ENCODE measurements around the gene NKD1. TPM values are rescaled to one million over a fixed set of nuclear protein-coding genes. Genes with fewer than 3 reads are reported as not detected.

The NKD1 gene
- total and polyA plus RNA-seq, 7 donors, result under 0.01 to 18.0 (median 6.7) TPM

DNA sequence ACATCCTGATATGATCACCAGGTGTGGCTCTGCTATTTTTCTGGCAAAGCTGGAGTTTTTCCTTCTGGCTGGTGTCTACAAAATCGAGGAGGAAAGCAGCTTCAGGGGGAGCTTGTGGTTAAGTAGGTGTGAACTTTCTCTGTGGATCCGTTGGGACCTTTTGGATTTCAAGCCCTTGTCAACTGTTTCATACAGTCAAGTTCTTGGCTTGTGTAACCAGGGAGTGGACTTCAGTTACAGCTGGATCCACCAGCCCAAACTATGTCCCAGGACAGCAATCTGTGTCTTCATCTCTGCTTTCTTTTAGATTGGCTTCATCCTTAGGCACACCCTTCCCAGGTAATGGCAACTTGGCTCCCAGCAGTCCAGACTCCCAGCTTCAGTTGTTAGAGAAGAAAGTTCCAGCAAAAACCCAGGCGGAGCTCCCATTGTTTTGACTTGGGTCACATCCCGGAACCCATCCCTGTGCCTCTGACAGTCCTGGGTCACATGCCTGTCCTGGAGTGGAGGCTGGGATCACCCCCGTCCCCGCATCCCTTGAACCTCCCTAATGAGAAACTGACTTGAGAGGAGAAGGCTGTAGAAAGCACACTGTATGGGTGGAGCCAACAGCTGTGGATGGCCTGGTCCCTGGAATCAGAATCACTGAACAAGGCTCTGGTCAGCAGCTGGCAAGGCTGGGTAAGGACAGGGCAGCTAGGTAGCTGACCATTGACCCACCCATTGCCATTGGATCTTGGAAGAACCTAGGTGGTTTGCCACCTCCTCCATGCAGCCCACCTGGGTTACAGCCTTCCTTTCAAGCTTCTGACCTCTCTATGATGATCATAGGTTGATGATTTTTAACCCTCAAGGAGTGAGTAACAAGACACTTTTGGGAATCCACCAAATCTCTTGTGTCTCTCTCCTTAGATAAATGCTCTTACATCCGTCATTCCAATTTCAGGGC lies 18.1 kb downstream of the NKD1 start:
- DNase-seq, result no peak
- Histone ChIP-seq H3K27ac (no peak overlapping the region), H3K4me1 (peaks cover 0 to 27% (median 11%) of the 10 kb centered on the region in 4 donors), H3K4me3 (no peak overlapping the region), H3K36me3 (peaks cover 0 to 20% (median 3%) of the 10 kb centered on the region in 4 donors), H3K27me3 (no peaks in the 10 kb centered on the region), H3K9me3 (no peaks in the 10 kb centered on the region)
- 91 to 92% methylated on average over 7 of the region's 7 CpGs for WGBS, 2 donors
- intact Hi-C loops (cut with DNase I), result no loop called here
- TF ChIP-seq, protein P1, sequence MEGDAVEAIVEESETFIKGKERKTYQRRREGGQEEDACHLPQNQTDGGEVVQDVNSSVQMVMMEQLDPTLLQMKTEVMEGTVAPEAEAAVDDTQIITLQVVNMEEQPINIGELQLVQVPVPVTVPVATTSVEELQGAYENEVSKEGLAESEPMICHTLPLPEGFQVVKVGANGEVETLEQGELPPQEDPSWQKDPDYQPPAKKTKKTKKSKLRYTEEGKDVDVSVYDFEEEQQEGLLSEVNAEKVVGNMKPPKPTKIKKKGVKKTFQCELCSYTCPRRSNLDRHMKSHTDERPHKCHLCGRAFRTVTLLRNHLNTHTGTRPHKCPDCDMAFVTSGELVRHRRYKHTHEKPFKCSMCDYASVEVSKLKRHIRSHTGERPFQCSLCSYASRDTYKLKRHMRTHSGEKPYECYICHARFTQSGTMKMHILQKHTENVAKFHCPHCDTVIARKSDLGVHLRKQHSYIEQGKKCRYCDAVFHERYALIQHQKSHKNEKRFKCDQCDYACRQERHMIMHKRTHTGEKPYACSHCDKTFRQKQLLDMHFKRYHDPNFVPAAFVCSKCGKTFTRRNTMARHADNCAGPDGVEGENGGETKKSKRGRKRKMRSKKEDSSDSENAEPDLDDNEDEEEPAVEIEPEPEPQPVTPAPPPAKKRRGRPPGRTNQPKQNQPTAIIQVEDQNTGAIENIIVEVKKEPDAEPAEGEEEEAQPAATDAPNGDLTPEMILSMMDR (IDR thresholded peaks at IDR 0.05), result no peak
- TF ChIP-seq EP300 (IDR thresholded peaks at IDR 0.05), result no peak
- TF ChIP-seq POLR2A (IDR thresholded peaks at IDR 0.05), result no peak
- TF ChIP-seq POLR2AphosphoS5 (IDR thresholded peaks at IDR 0.05), result no peak

DNA sequence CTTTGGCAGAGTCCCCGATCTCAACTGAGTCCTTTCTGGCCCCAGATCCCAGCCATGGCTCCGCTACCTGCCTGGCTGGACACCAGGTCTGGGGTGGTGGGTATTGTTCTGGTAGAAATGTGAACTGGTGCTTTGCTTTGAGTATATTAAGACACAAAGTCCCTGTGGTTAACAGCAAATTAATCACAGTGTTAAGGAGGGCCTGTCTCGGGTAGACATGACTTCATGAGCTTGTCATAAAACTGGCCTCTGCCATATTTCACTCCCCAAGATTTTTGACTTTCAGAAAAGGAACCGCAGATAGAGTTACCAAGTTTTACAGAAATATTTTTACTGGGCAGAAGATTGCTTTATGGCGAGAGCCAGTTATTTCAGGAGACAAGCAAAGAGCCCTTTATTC lies 19.5 kb downstream of the NKD1 start:
- intact Hi-C loops (cut with DNase I), result no loop called here
- H3K27me3 ChIP-seq, result no peaks in the 10 kb centered on the region
- DNase-seq, result no peak
- TF ChIP-seq POLR2A (IDR thresholded peaks at IDR 0.05) (no peak), POLR2AphosphoS5 (IDR thresholded peaks at IDR 0.05) (no peak), EP300 (IDR thresholded peaks at IDR 0.05) (no peak)
- TF ChIP-seq, protein P1 (IDR thresholded peaks at IDR 0.05), result no peak
- 90% methylated on average over 5 of the region's 5 CpGs for WGBS, 2 donors
- H3K4me3 ChIP-seq, result no peak overlapping the region
- H3K9me3 ChIP-seq, result no peaks in the 10 kb centered on the region
- peak overlapping the region in 3 of 4 donors; percentile 22 to 60 (median 40) for H3K27ac ChIP-seq
- peaks cover 0 to 21% (median 1%) of the 10 kb centered on the region in 4 donors for H3K36me3 ChIP-seq
- H3K4me1 ChIP-seq, result peaks cover 0 to 31% (median 13%) of the 10 kb centered on the region in 4 donors

DNA sequence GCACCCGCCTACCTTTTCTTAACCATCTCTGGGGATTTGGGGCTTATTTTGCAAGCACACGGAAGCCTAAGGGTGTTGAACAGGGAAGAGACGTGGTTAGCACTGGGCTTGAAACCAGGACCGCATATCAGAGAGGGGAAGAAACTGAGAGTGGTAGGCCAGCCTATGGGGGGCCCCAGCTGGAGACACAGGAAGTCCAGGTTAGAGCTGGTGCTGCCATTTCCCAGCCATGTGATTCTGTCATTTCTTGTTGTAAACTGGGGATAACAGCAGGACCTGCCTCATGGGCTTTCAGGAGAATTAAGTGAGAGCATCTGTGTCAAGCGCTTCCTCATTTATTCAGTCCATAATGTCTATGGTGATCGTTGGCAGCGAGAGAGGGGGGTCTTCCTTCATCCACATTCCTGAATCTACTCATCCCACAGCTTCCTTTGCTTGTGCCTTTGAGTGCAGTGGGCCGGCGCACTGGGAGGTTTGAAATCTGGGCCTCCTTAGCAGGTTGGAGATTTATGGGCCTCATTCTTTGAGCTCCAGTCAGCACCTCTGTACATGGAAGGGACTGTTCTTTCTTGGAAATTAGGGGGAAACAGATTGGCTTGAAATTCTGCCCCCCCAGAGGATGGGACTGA lies 20.1 kb downstream of the NKD1 start:
- no peak for TF ChIP-seq POLR2A (IDR thresholded peaks at IDR 0.05)
- TF ChIP-seq POLR2AphosphoS5 (IDR thresholded peaks at IDR 0.05), result no peak
- no peak for TF ChIP-seq EP300 (IDR thresholded peaks at IDR 0.05)
- TF ChIP-seq, protein P1 (IDR thresholded peaks at IDR 0.05), result no peak
- Histone ChIP-seq H3K27ac (peak overlapping the region in 3 of 4 donors; percentile 22 to 60 (median 40)), H3K36me3 (peaks cover 0 to 15% (median 0%) of the 10 kb centered on the region in 4 donors), H3K4me1 (peaks cover 0 to 38% (median 18%) of the 10 kb centered on the region in 4 donors), H3K9me3 (no peaks in the 10 kb centered on the region), H3K27me3 (no peaks in the 10 kb centered on the region), H3K4me3 (no peak overlapping the region)
- intact Hi-C loops (cut with DNase I), result no loop called here
- DNase-seq, result no peak
- WGBS, 2 donors, result 77 to 90% methylated on average over 9 of the region's 9 CpGs

DNA sequence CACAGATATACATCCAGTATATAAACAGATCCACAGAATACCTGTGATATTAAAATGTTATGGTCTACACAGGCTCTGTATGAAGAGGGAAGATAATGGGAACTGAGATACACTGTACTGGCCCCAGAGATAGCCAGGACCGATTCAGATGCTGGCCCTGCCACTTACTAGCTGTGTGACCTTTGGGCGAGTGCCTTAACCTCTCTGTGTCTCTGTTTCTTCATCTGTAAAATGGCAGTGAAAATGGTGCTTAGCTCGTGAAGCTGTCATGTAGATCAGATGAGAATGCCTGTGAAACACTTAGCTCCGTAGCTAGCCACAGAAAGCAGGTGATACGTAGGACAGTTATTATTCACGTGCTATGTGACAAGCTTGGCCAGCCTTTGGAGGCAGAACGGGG lies 22.2 kb downstream of the NKD1 start:
- H3K4me1 ChIP-seq, result peaks cover 0 to 50% (median 39%) of the 10 kb centered on the region in 4 donors
- H3K27ac ChIP-seq, result no peak overlapping the region
- no peaks in the 10 kb centered on the region for H3K27me3 ChIP-seq
- H3K36me3 ChIP-seq, result peaks cover 0 to 15% (median 0%) of the 10 kb centered on the region in 4 donors
- H3K4me3 ChIP-seq, result no peak overlapping the region
- no peak for DNase-seq
- no peaks in the 10 kb centered on the region for H3K9me3 ChIP-seq
- WGBS, 2 donors, result 90 to 92% methylated on average over 7 of the region's 7 CpGs
- no peak for TF ChIP-seq POLR2A (IDR thresholded peaks at IDR 0.05)
- TF ChIP-seq, protein P1 (IDR thresholded peaks at IDR 0.05), result no peak
- TF ChIP-seq EP300 (IDR thresholded peaks at IDR 0.05), result no peak
- no peak for TF ChIP-seq POLR2AphosphoS5 (IDR thresholded peaks at IDR 0.05)
- intact Hi-C loops (cut with DNase I), result loop anchor here (10.0 kb wide), 1 partner anchor 234 kb away; no protein-coding TSS in a partner anchor

Data from sigmoid colon (tissue), 7 donors.